HG03095 (cell line): ENCODE measurements around the gene DHDH.
"Not testable (repeated sequence)": the region's sequence is repeated elsewhere in the genome, so short reads cannot be mapped to it uniquely, and the experiment has no call there.

Source experiments
- ATAC-seq: cut with Tn5 transposase; IDR thresholded peaks from one replicate; pipeline ENCODE4 v1.9.1; 2021; ENCODE audit warnings: moderate library complexity; ENCODE audit not compliant: unreplicated experiment

The DHDH gene

GRCh38 chr19:48914181-48914580 lies 19.3 kb upstream of the DHDH start:
- ATAC-seq = no peak

GRCh38 chr19:48915757-48916156 lies 17.7 kb upstream of the DHDH start:
- ATAC-seq = no peak

- no peak for ATAC-seq
Measured at GRCh38 chr19:48918071-48918470, 15.4 kb upstream of the DHDH start.

- no peak for ATAC-seq
Measured at GRCh38 chr19:48918801-48919247, 14.7 kb upstream of the DHDH start.

- not testable (repeated sequence) for ATAC-seq
Measured at GRCh38 chr19:48919271-48919670, 14.2 kb upstream of the DHDH start.

GRCh38 chr19:48920949-48921348 lies 12.6 kb upstream of the DHDH start:
- ATAC-seq = no peak

- no peak for ATAC-seq
Measured at GRCh38 chr19:48921721-48922500, 11.6 kb upstream of the DHDH start.

- ATAC-seq = no peak
Measured at GRCh38 chr19:48922548-48923490, 10.7 kb upstream of the DHDH start.

GRCh38 chr19:48925240-48925843 lies 8.2 kb upstream of the DHDH start:
- ATAC-seq = no peak

- not testable (repeated sequence) for ATAC-seq
Measured at GRCh38 chr19:48925890-48926289, 7.6 kb upstream of the DHDH start.

- ATAC-seq = no peak
Measured at GRCh38 chr19:48926909-48927308, 6.6 kb upstream of the DHDH start.

GRCh38 chr19:48927692-48928091 lies 5.8 kb upstream of the DHDH start:
- not testable (repeated sequence) for ATAC-seq

GRCh38 chr19:48928164-48929025 lies 5.1 kb upstream of the DHDH start:
- ATAC-seq = no peak

GRCh38 chr19:48934837-48935236 lies 1.3 kb downstream of the DHDH start:
- ATAC-seq = no peak

- no peak for ATAC-seq
Measured at GRCh38 chr19:48935864-48936263, 2.4 kb downstream of the DHDH start.

GRCh38 chr19:48938256-48938655 lies 4.8 kb downstream of the DHDH start:
- no peak for ATAC-seq

- ATAC-seq = no peak
Measured at GRCh38 chr19:48940902-48941301, 7.4 kb downstream of the DHDH start.

- ATAC-seq = no peak
Measured at GRCh38 chr19:48943081-48943480, 9.6 kb downstream of the DHDH start.

GRCh38 chr19:48945415-48945814 lies 11.9 kb downstream of the DHDH start:
- ATAC-seq = no peak

- no peak for ATAC-seq
Measured at GRCh38 chr19:48945817-48946216, 12.3 kb downstream of the DHDH start.
